G401 (cell line): ENCODE results near the gene SUN3. TPM values are rescaled to one million over a fixed set of nuclear protein-coding genes. Genes with fewer than 3 reads are reported as not detected.
A peak's percentile ranks its signal among the peaks of the same experiment; 100 is the strongest.
"Not testable (repeated sequence)": the region's sequence is repeated elsewhere in the genome, so short reads cannot be mapped to it uniquely, and the experiment has no call there.

Source experiments
- DNase-seq: peaks from one replicate; pipeline ENCODE4 v3.0.0-alpha.2; 2015; ENCODE audit warnings: low spot score
- in situ Hi-C: cut with HindIII; loops from 2 replicates; pipeline ENCODE4 v1.10.0; 2016; ENCODE audit warnings: low sequenced_read_pairs, mixed read lengths
- total RNA-seq: library from RNA; depleted of rRNA; stranded (reverse); fragments of >200 nt; shearing (Covaris generic); gene quantifications from 2 replicates; pipeline ENCODE4 v1.2.3, GENCODE V29; 2014

The SUN3 gene
- total RNA-seq, 1 experiment from 2014 or later = 0.54 TPM

GRCh38 chr7:47988496-47989386 is 40.2 kb downstream of the SUN3 start:
- in situ Hi-C loops = no loop called here
- no peak for DNase-seq

- in situ Hi-C loops = no loop called here
- DNase-seq = no peak
Observed at GRCh38 chr7:47982610-47983009, 46.3 kb downstream of the SUN3 start.

- in situ Hi-C loops, DNase-seq: not testable (repeated sequence)
Observed at GRCh38 chr7:47980648-47981047, 48.3 kb downstream of the SUN3 start.

GRCh38 chr7:47979832-47980181 is 49.1 kb downstream of the SUN3 start:
- no peak for DNase-seq
- in situ Hi-C loops = no loop called here

GRCh38 chr7:47979145-47979831 is 49.6 kb downstream of the SUN3 start, which contains the start of gene HUS1:
TSS of gene HUS1 (minus strand) at chr7:47979615. CDS start at chr7:47979519, 96 bp downstream.
- in situ Hi-C loops = no loop called here

GRCh38 chr7:47978790-47979144 is 50.1 kb downstream of the SUN3 start:
- no peak for DNase-seq
- in situ Hi-C loops = no loop called here

More at GRCh38 chr7:47979145-47979831, 49.6 kb downstream of the SUN3 start, which contains the start of gene HUS1:
- peak; percentile 81 for DNase-seq

GRCh38 chr7:47973739-47974138 is 55.2 kb downstream of the SUN3 start:
- in situ Hi-C loops = no loop called here

GRCh38 chr7:47970761-47971160 is 58.1 kb downstream of the SUN3 start:
- in situ Hi-C loops = no loop called here
- no peak for DNase-seq

More at GRCh38 chr7:47973739-47974138, 55.2 kb downstream of the SUN3 start:
- no peak for DNase-seq

GRCh38 chr7:47968847-47969774 is 59.8 kb downstream of the SUN3 start:
- in situ Hi-C loops = no loop called here
- DNase-seq = peak; percentile 73

GRCh38 chr7:47967708-47968107 is 61.2 kb downstream of the SUN3 start:
- in situ Hi-C loops = no loop called here
- no peak for DNase-seq

GRCh38 chr7:47967123-47967522 is 61.8 kb downstream of the SUN3 start:
- DNase-seq = peak; percentile 64
- in situ Hi-C loops = no loop called here

GRCh38 chr7:47965456-47965855 is 63.5 kb downstream of the SUN3 start:
- in situ Hi-C loops = no loop called here
- DNase-seq = peak; percentile 58

- DNase-seq = no peak
- in situ Hi-C loops = no loop called here
Observed at GRCh38 chr7:47962262-47962661, 66.6 kb downstream of the SUN3 start.

GRCh38 chr7:47957156-47957555 is 71.8 kb downstream of the SUN3 start:
- in situ Hi-C loops = no loop called here

GRCh38 chr7:47956220-47956619 is 72.7 kb downstream of the SUN3 start:
- in situ Hi-C loops = no loop called here
- DNase-seq = peak; percentile 51

More at GRCh38 chr7:47957156-47957555, 71.8 kb downstream of the SUN3 start:
- DNase-seq = no peak

GRCh38 chr7:47954231-47954911 is 74.5 kb downstream of the SUN3 start:
- in situ Hi-C loops = no loop called here
- no peak for DNase-seq

- in situ Hi-C loops = no loop called here
- no peak for DNase-seq
Observed at GRCh38 chr7:47953822-47954221, 75.1 kb downstream of the SUN3 start.

- in situ Hi-C loops = no loop called here
- DNase-seq = no peak
Observed at GRCh38 chr7:47952224-47952623, 76.7 kb downstream of the SUN3 start.

GRCh38 chr7:47951374-47951773 is 77.5 kb downstream of the SUN3 start:
- no peak for DNase-seq
- in situ Hi-C loops = no loop called here
